PFSK-1 (cell line): Measurements from ENCODE around the gene BNC2.

ENCODE experiments used
- POLR2AphosphoS5 ChIP-seq: IDR thresholded peaks from 2 replicates; pipeline ENCODE4 v1.6.1; 2012; ENCODE audit warnings: low read depth, mild to moderate bottlenecking, control low read depth, low read length, moderate library complexity
- REST ChIP-seq, 2 experiments: IDR thresholded peaks; 2 replicates each; pipeline versions ENCODE4 v1.6.1 to v1.8.0; 2011 to 2012; ENCODE audit warnings: low read depth in 2 of 2, low read length in 2 of 2, control low read depth in 1 of 2, inconsistent platforms in 1 of 2, mild to moderate bottlenecking in 1 of 2, moderate library complexity in 1 of 2; ENCODE audit not compliant: insufficient read depth in 1 of 2

- TF ChIP-seq POLR2AphosphoS5 (no peak), REST (IDR thresholded peaks at IDR 0.05; ENCODE audit: insufficient read depth in 1 of 2, low read depth in 2 of 2, low read length in 2 of 2) (no peak)
Observed at GRCh38 chr9:16543686-16544085, 326.8 kb downstream of the BNC2 start.
